ENCODE results near the gene DNAJC12. TPM values are rescaled to one million over a fixed set of nuclear protein-coding genes. Genes with fewer than 3 reads are reported as not detected.

Gene DNAJC12
- total RNA-seq, 1 donor from 2014 or later, result 3.7 TPM

GRCh38 chr10:67869996-67870395 is 32.0 kb upstream of the DNAJC12 start:
- H3K27me3 ChIP-seq, result no peaks in the 10 kb centered on the region
- H2AFZ ChIP-seq (replicated peaks), result no peak overlapping the region
- no peak overlapping the region for H3K9ac ChIP-seq
- Mint-ChIP-seq H3K27me3 (ENCODE audit: insufficient read depth, low read depth) (no peaks in the 10 kb centered on the region), H3K9me3 (no peaks in the 10 kb centered on the region), H3K36me3 (no peaks in the 10 kb centered on the region), H3K4me1 (no peaks in the 10 kb centered on the region), H3K27ac (no peak overlapping the region), H3K4me3 (no peak overlapping the region)
- H3F3A ChIP-seq (ENCODE audit: low read depth), result no peaks in the 10 kb centered on the region
- H3K4me3 ChIP-seq, result no peak overlapping the region
- TF ChIP-seq CTCF (IDR thresholded peaks at IDR 0.05) (no peak), EZH2phosphoT487 (IDR thresholded peaks at IDR 0.05) (no peak), EZH2 (IDR thresholded peaks at IDR 0.05) (no peak)
- no peaks in the 10 kb centered on the region for H3K79me2 ChIP-seq (ENCODE audit: low read depth)
- H3K36me3 ChIP-seq, result no peaks in the 10 kb centered on the region
- DNase-seq (ENCODE audit: low spot score), result no peak
- H3K9me3 ChIP-seq (ENCODE audit: low read depth), result no peaks in the 10 kb centered on the region
- no peaks in the 10 kb centered on the region for H4K20me1 ChIP-seq (ENCODE audit: low read depth)
- H3K4me2 ChIP-seq, result no peak overlapping the region
- no peak overlapping the region for H3K27ac ChIP-seq
- no peaks in the 10 kb centered on the region for H3K4me1 ChIP-seq

- H3K27ac ChIP-seq, result no peak overlapping the region
- H3K9me3 Mint-ChIP-seq, result no peaks in the 10 kb centered on the region
- H3K36me3 ChIP-seq, result no peaks in the 10 kb centered on the region
- H3K27ac Mint-ChIP-seq, result no peak overlapping the region
- H3K27me3 Mint-ChIP-seq (ENCODE audit: insufficient read depth, low read depth), result no peaks in the 10 kb centered on the region
- no peak overlapping the region for H3K4me3 Mint-ChIP-seq
- no peaks in the 10 kb centered on the region for H3K36me3 Mint-ChIP-seq
- H3K79me2 ChIP-seq (ENCODE audit: low read depth), result no peaks in the 10 kb centered on the region
- H3K27me3 ChIP-seq, result no peaks in the 10 kb centered on the region
- no peak for DNase-seq (ENCODE audit: low spot score)
- TF ChIP-seq EZH2phosphoT487 (IDR thresholded peaks at IDR 0.05) (no peak), CTCF (IDR thresholded peaks at IDR 0.05) (no peak), EZH2 (IDR thresholded peaks at IDR 0.05) (no peak)
- no peaks in the 10 kb centered on the region for H3K4me1 Mint-ChIP-seq
- no peak overlapping the region for H3K9ac ChIP-seq
- H3F3A ChIP-seq (ENCODE audit: low read depth), result no peaks in the 10 kb centered on the region
- no peak overlapping the region for H3K4me3 ChIP-seq
- no peaks in the 10 kb centered on the region for H3K9me3 ChIP-seq (ENCODE audit: low read depth)
- peaks cover 2% of the 10 kb centered on the region for H3K4me1 ChIP-seq
- no peak overlapping the region for H2AFZ ChIP-seq (replicated peaks)
- H3K4me2 ChIP-seq, result no peak overlapping the region
- no peaks in the 10 kb centered on the region for H4K20me1 ChIP-seq (ENCODE audit: low read depth)
Observed at GRCh38 chr10:67868132-67868531, 30.1 kb upstream of the DNAJC12 start.

- Histone ChIP-seq H3K4me1 (peaks cover 19% of the 10 kb centered on the region), H3K9ac (no peak overlapping the region), H4K20me1 (ENCODE audit: low read depth) (no peaks in the 10 kb centered on the region), H3K4me3 (no peak overlapping the region), H3K27ac (no peak overlapping the region), H3K36me3 (no peaks in the 10 kb centered on the region), H3K27me3 (no peaks in the 10 kb centered on the region), H3K9me3 (ENCODE audit: low read depth) (no peaks in the 10 kb centered on the region), H3K79me2 (ENCODE audit: low read depth) (no peaks in the 10 kb centered on the region), H2AFZ (replicated peaks) (no peak overlapping the region), H3K4me2 (no peak overlapping the region), H3F3A (ENCODE audit: low read depth) (peaks cover 19% of the 10 kb centered on the region)
- no peak for DNase-seq (ENCODE audit: low spot score)
- no peak for TF ChIP-seq EZH2phosphoT487 (IDR thresholded peaks at IDR 0.05)
- no peak for TF ChIP-seq CTCF (IDR thresholded peaks at IDR 0.05)
- no peak for TF ChIP-seq EZH2 (IDR thresholded peaks at IDR 0.05)
- Mint-ChIP-seq H3K9me3 (no peaks in the 10 kb centered on the region), H3K4me3 (no peak overlapping the region), H3K27me3 (ENCODE audit: insufficient read depth, low read depth) (no peaks in the 10 kb centered on the region), H3K36me3 (no peaks in the 10 kb centered on the region), H3K27ac (no peak overlapping the region), H3K4me1 (peaks cover 6% of the 10 kb centered on the region)
Observed at GRCh38 chr10:67864607-67865371, 26.8 kb upstream of the DNAJC12 start.
